Measurements from ENCODE around the gene ZP3.
"Not testable (repeated sequence)": the region's sequence is repeated elsewhere in the genome, so short reads cannot be mapped to it uniquely, and the experiment has no call there.

Gene ZP3

DNA sequence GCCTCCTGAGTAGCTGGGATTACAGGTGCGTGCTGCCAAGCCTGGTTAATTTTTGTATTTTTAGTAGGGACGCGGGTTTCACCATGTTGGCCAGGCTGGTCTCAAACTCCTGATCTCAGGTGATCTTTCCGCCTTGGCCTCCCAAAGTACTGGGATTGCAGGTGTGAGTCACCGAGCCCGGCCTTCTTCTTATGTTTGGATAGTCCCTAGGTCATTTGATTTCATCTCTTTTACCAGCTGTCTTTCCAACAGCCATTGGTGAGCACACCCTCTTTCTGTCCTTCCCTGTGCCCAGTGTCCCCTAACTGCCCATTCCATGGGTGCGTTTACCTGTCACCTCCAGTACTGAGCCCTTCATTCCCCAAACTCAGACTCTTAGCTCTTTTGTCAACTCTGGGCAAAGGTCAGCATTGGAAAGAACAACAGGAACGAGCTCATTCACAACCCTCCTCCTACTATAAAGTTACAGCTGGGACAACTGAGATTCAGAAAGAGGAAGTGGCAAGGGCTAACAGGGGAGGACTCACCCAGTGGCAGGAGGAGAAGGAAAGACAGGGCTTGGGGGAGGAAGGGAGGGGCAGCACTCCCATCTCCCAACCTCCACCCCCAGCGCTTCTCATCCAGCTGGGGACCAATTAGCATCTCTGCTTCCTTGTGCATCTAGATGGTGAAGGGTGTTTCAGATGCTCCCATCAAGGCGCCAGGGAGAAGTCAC, 20.8 kb upstream of the ZP3 start:
- H3K27ac ChIP-seq, result no peak overlapping the region
- no peak for DNase-seq (ENCODE audit: low read depth, low spot score)

DNA sequence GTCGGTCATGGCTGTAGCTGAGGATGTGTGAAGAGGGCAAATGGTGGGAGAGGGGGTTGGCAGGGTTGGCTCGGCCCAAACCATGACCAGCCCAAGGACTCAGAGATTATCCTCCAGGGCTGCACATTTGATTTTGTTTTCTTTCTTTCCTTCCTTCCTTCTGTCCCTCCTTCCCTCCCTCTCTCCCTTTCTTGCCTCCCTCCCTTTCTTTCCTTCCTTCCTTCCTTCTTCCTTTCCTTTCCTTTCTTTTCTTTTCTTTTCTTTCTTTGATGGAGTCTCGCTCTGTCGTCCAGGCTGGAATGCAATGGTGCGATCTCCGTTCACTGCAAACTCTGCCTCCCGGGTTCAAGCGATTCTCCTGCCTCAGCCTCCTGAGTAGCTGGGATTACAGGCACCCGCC, 19.0 kb upstream of the ZP3 start:
- no peak overlapping the region for H3K27ac ChIP-seq
- DNase-seq (ENCODE audit: low read depth, low spot score), result no peak

DNA sequence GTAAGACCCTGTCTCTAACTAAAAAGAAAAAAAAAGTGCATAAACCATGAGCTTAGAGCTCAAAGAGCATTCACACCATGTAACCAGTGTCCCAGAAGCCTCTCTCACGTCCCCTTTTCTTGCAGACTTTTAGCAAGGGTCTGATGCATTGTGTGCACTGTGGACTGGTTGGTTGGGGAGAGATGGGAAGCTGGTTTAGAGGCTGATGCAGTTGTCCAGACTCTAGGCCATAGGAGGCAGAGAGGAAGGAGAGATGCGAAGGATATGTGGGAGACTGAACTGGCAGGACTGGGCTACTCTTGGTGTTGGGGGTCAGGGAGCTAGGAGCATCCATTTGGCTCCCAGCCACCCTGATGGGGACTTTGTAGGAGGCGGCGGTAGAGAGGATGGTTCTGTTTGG, 17.0 kb upstream of the ZP3 start:
- no peak overlapping the region for H3K27ac ChIP-seq
- no peak for DNase-seq (ENCODE audit: low read depth, low spot score)

DNA sequence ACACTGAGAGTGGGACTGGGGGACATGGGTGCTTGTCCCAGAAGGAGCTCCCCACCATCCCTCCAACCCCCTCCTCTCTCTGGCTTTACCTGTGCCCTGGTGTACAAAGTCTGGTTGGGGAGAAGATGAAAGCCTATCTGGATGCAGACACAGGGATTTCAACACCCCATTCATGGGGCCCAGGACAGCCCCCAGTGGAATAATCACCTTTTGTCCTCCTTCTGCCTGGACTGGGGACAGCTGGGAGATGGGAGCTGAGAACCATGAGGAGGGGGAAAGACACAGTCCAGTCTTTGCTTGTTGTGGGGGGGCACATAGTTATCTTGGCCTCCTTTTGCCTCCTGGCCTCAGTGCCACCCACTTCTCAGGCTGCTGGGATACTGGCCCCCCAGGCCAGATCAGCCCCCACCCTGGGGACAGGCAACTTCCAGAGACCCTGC, 16.6 kb upstream of the ZP3 start:
- no peak for DNase-seq (ENCODE audit: low read depth, low spot score)
- no peak overlapping the region for H3K27ac ChIP-seq

DNA sequence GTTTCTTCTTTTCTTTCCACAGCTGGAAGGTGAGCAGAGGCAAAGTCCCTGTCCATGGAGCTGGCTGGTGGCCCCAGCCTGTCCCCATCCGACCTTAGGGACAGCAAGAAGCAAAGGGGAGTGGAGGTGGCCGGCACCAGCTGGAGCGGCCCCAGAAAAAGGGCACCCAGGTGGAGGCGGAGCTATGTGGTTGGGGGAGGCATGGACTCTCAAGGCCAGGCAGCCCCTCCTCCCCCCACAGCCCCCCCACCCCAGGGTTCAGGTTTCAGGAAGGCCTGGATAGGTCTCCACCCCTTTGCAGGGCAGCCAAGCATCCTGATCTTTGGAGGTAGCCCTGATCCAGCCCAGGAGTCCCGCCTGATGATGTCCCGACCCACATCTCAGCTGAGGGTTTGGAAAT, 15.2 kb upstream of the ZP3 start, which contains the start of gene SSC4D:
Gene SSC4D, minus strand, starts transcription at position 161 of the 400 bp plus-strand sequence. CDS start 5,258 bp downstream, outside the sequence.
- no peak for DNase-seq (ENCODE audit: low read depth, low spot score)
- H3K27ac ChIP-seq, result no peak within 1 kb of the TSS

DNA sequence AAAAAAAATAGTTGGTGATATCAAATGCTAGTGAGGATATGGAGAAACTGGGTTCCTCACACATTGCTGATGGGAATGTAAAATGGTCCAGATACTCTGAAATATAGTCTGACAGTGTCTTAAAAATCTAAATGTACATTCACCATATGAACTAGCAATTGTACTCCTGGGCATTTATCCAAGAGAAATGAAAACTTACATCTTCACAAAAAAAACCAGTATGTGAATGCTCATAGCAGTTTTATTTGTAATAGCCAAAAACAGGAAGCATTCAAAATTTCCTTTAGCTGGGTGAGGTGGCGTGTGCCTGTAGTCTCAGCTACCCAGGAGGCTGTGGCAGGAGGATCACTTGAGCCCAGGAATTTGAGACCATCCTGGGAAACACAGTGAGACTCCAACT, 13.1 kb upstream of the ZP3 start:
- H3K27ac ChIP-seq, result no peak overlapping the region
- no peak for DNase-seq (ENCODE audit: low read depth, low spot score)

DNA sequence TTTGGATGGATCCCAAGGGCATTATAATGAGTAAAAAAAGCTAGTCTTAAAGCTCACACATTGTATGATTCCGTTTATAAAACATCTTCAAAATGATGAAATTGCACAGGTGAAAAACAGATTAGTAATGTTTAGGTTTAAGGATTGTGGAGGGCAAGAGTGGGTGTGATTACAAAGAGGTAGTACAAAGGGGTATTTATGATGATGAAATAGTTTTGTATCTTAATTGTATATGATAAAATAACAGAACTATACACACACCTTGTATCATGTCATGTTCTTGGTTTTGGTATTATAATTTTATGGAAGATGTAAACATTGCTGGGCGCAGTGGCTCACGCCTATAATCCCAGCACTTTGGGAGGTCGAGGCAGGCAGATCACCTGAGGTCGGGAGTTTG, 12.5 kb upstream of the ZP3 start:
- no peak overlapping the region for H3K27ac ChIP-seq
- no peak for DNase-seq (ENCODE audit: low read depth, low spot score)

DNA sequence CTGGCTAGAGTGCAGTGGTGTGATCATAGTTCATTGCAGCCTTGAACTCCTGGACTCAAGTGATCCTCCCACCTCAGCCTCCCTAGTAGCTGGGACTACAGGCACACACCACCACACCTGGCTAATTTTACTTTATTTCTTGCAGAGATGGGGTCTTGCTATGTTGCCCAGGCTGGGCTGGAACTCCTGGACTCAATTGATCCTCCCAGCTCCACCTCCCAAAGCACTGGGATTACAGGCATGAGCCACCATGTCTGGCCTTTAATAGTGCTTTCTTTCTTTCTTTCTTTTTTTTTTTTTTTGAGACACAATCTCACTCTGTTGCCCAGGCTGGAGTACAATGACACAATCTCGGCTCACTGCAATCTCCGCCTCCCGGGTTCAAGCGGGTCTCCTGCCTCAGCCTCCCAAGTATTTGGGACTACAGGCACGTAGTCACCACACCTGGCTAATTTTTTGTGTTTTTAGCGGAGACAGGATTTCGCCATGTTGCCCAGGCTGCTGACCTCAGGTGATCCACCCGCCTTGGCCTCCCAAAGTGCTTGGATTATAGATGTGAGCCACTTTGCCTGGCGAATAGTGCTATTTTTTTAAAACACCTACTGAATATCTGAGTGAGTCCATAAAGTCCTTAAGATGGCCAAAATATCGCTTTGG, 7.0 kb upstream of the ZP3 start:
- H3K27ac ChIP-seq, result not testable (repeated sequence)

DNA sequence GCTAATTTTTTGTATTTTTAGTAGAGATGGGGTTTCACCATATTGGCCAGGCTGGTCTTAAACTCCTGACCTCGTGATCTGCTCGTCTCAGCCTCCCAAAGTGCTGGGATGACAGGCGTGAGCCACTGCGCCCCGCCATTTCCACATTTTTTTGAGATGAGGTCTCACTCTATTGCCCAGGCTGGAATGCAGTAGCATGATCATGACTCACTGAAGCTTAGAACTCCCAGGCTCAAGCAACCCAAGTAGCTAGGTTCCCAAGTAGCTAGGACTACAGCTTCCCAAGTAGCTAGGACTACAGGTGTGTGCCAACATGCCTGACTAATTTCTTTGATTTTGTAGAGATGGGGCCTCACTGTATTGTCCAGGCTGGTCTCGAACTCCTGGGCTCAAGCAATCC, 3.7 kb upstream of the ZP3 start:
- H3K27ac ChIP-seq, result peak overlapping the region; percentile 97
- peak; percentile 96 for DNase-seq (ENCODE audit: low read depth, low spot score)

More for the DNA sequence above, 7.0 kb upstream of the ZP3 start:
- DNase-seq (ENCODE audit: low read depth, low spot score), result not testable (repeated sequence)

DNA sequence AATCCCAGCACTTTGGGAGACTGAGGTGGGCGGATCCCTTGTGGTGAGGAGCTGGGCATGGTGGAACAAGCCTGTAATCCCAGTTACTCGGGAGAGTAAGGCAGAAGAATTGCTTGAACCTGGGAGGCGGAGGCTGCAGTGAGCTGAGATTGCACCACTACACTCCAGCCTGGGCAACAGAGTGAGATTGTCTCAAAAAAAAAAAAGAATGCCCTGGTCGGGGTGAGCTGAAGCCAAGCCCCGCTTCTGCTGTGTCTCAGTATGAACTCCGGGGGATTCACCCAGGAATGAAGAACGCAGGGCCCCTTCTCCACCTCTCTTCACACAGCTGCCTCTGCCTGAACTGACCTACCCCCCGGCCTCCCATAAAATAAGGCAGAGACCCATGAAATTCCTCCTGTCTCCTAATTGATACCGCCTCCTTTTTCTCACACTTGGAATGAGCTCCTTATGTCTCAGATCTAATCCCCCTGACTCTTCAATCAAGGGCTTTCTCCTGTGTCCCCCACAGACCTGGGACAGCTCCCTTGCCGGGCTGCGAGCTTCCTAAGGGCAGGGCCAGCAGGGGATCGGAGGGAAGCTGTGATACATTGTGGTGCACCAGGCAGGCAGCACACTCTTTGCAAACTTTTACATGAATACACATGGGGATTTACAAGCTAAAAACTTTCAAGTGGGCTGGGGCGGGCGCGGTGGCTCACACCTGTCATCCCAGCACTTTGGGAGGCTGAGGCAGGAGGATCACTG, 911 bp upstream of the ZP3 start:
- DNase-seq (ENCODE audit: low read depth, low spot score), result no peak
- peak overlapping the region; percentile 97 for H3K27ac ChIP-seq

DNA sequence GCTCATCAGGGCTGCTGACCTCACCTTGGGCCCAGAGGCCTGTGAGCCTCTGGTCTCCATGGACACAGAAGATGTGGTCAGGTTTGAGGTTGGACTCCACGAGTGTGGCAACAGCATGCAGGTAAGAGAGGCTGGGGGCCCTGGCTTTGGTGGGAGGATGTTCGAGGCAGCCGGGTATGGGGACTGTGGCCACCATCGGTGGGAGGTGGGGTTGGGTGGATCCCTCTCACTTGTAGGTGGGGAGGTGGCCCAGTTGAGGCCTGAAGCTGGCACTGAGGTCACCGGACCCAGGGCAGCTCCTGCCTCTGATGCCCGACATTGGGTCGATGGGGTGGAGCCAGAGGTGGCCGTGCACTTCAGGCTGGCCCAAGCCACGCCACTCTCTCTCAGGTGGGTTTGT, 406 bp downstream of the ZP3 start:
- no peak for DNase-seq (ENCODE audit: low read depth, low spot score)
- H3K27ac ChIP-seq, result no peak overlapping the region

DNA sequence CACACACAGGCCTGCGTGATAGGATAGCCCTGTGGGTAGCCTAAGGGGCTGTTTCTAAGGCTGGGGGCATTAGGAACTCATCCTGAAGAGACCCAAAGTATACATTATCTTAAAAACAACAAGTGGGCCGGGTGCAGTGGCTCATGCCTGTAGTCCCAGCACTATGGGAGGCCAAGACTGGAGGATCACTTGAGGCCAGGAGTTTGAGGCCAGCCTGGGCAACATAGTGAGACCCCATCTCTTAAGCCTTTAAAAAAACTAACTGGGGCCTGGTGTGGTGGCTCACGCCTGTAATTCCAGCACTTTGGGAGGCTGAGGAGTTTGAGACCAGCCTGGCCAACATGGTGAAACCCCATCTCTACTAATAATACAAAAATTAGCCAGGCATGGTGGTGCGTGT, 808 bp downstream of the ZP3 start:
- DNase-seq (ENCODE audit: low read depth, low spot score); H3K27ac ChIP-seq: not testable (repeated sequence)

DNA sequence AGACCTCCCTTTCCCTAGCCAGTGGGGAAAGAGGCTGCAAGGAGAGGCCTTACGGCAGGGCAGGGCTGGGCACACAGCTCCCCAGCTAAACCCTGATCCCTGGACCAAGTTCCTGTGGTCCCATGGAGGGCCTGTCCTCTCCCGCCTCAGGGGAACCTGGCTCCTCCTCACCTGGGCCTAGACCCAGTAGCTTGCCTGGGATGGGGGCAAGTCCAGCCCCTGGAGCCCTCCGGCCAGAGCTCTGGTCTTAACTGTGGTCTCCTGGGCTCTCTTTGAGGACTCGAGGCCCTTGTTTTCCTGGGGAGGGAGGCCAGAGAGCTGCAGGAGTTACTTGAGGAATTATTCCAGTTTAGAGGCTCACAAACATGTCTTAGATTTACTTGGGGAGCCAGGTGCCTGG, 1.5 kb downstream of the ZP3 start:
- DNase-seq (ENCODE audit: low read depth, low spot score), result no peak
- no peak overlapping the region for H3K27ac ChIP-seq

DNA sequence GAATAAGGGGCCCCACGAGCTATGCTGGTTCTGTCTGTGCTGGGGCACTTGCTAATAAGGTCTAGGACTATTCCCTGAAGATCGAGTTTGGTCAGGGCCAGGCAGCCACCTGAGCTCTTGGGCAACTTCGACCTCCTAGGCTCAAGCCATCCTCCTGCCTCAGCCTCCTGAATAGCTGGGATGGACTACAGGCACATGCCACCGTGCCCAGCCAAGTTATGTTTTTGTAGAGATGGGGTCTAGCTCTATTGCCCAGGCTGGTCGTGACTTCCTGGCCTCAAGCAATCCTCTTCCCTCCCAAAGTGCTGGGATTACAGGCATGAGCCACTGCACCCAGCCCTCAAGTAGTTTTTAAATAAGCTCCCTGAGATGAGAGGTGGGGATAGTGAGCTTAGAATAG, 2.9 kb downstream of the ZP3 start:
- DNase-seq (ENCODE audit: low read depth, low spot score), result no peak
- no peak overlapping the region for H3K27ac ChIP-seq

DNA sequence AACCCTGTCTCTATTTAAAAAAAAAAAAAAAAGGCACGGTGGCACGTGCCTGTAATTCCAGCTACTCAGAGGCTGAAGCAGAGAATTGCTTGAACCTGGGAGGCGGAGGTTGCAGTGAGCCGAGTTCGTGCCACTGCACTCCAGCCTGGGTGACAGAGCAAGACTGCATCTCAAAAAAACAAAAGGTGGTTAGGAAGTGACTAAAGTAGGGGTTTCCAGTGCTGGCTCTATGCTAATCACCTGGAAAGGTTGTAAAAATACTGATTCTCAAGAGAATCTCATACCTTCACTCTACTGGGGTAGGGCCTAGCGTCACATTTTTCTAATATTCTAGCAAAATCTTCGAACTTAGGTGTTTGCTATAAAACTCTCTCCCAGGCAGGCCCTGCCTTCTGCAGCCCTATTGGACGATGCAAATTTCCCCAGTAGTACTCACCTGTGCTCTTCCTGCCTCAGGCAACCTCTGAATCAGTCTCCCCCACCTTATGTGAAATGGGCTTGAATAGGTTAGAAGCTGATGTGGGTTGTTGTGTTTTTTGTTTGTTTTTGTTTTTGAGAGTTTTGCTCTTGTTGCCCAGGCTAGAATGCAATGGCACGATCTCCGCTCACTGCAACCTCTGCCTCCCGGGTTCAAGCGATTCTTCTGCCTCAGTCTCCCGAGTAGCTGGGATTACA, 3.5 kb downstream of the ZP3 start:
- DNase-seq (ENCODE audit: low read depth, low spot score), result no peak
- no peak overlapping the region for H3K27ac ChIP-seq

DNA sequence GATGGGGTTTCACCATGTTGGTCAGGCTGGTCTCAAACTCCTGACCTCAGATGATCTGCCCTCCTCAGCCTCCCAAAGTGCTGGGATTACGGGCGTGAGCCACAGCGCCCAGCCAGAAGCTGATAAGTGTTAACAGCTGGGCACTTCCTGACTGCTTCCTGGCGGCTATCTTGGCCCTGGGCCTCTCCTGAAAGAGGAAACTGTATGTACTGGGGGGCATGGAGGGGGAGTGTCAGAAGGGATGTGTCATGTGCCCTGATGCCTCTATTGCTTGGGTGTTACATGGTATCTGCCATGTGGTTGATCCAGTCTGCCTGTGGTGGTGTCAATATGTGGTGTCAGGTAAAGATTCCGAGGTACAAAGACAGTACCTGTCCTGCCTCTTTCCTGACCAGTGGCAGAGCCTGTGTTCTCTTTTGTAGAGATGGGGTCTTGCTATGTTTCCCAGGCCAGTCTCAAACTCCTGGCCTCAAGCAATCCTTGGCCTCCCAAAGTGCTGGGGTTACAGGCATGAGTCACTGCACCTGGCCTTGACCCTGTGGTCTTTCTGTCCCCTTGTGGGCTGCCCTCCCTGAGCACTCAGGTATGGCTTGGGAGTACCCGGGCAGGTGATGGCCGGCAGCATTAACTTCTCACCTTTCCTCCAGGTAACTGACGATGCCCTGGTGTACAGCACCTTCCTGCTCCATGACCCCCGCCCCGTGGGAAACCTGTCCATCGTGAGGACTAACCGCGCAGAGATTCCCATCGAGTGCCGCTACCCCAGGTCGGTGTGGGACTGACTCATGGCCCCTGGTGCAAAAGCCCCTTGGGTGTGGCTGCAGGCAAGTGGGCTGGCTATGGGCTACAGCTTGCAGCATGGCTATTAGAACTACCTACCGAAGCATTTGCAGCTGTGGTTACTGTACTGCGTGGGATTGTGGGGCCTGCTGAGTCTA, 4.4 kb downstream of the ZP3 start:
- H3K27ac ChIP-seq, result no peak overlapping the region
- no peak for DNase-seq (ENCODE audit: low read depth, low spot score)

DNA sequence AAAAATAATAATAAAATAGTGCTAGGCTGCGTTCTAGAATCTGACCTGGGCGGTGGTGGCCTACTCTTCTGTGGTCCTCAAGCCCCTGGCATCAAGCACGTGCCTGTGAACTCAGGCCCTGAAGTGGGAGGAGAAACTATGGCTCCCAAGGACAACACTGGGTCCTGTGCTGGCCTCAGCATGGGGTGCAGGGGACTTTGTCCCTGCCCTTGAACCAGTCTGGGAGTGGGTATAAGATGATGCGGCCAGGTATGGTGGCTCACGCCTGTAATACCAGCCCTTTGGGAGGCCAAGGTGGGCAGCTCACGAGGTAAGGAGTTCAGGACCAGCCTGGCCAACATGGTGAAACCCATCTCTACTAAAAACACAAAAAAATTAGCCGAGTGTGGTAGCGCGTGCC, 5.5 kb downstream of the ZP3 start:
- H3K27ac ChIP-seq, result no peak overlapping the region
- DNase-seq (ENCODE audit: low read depth, low spot score), result no peak

DNA sequence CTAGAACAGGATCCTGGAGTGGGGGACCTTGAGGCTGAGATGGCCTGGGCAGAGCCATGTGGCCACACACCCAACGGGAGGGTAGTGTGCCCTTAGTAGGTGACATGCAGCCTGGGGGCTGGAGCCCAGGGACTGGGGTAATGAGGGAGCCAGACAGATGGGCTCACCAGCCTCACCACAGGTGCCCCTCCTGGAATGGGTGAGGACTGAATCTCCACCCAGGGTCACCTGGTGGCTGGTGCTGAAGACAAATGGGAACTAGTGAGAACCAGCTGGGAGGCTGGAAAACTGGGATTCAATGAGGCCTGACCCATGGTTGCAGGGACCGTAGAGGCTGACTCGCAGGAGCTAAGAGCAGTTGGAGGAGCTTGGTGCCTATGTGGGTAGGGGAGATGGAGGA, 6.1 kb downstream of the ZP3 start:
- H3K27ac ChIP-seq, result no peak overlapping the region
- DNase-seq (ENCODE audit: low read depth, low spot score), result no peak

DNA sequence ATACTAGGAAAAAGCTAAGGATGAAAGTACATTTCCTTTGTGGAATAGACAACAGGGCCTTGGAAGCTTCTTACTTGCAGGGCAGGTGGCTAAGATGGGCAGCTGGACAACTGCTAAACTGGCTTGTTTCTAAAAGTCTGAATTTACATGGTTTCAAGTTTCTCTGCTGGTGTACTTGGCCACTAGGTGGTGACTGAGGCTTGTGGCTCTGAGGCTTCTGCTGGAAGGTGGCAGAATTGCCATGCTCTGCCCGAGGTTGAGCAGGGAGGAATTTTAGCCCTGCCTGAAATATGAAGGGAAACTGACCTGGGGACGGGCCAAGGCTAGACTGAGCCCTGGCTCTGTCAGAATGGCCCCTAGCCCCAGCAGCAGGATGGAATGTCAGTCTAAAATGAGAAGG, 13.1 kb downstream of the ZP3 start:
- peak overlapping the region; percentile 79 for H3K27ac ChIP-seq
- peak; percentile 75 for DNase-seq (ENCODE audit: low read depth, low spot score)
